Activated effector memory CD4-positive, alpha-beta T cell treated with Interleukin-2 at 50 U/mL for 16 hours (primary cell): ENCODE data around the gene ATN1.

Experiments used
- DNase-seq: peaks from one replicate; pipeline ENCODE4 v3.0.0-alpha.2; 2020

Gene ATN1

DNA sequence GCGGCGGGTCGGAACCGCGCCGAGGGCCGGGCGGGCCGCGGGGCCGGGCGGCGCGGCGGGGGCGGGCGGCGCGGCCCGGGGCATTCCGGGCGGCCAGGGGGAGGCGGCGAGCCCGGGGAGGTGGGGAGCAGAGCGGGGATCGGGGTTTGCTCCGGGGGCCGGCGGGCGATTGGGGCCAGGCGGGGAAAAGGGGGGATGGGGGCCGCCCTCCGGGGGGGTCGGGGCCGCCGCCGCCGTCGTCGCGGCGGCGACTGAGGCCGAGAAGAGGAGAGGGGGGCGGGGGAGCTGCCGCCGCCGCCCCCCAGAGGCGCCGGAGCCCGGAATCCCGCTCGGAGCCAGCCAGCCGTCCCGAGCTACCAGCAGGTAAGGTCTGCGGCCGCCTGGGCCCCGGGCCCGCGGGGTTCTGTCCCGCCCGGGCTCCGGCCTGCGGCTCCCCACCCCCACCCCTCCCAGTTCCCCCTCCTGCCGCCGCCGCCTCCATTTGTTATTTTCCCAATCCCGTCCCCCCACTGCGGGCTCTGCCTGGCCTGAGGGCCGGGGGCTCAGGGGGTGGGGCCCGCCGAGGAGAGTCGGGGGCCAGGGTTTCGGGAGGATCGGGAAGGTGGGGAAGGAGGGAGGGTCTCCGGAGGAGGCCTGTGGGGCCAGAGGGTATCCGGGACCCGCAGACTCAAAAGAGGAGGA is 403 bp downstream of the ATN1 start:
- no peak for DNase-seq

DNA sequence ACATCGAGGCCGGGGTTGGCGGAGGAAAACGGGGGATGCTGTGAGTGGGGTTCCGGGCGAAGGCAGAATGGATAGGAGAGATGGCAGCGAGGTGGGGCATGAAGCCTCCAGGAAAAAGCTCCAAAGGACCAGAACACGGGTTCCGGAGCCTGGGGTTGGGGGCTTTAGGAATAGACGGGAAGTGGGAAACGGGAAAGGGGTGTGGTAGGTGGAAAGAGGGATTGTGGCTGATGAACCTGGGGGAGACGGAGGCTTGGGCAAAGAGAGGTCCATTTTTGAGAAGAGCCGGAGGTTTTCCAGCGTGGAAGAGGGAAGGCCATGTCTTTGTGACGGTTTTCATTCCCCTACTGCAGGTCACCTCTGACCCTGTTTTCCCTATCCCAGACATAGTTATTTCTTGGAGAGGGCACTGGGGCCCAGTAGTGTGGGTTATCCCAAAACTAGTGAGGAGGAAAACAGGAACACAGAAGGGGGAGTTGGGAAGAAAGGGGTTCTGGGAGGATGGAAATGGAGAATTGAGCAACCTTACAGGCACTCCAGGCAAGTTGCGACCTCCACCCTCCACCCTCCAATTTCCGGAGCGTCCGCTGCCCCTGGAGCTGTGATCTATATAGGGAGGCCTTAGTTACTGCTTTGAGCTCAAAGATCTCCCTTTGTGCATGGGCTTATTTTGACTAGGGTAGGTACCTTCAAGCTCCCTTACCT is 1.1 kb downstream of the ATN1 start:
- DNase-seq: no peak

DNA sequence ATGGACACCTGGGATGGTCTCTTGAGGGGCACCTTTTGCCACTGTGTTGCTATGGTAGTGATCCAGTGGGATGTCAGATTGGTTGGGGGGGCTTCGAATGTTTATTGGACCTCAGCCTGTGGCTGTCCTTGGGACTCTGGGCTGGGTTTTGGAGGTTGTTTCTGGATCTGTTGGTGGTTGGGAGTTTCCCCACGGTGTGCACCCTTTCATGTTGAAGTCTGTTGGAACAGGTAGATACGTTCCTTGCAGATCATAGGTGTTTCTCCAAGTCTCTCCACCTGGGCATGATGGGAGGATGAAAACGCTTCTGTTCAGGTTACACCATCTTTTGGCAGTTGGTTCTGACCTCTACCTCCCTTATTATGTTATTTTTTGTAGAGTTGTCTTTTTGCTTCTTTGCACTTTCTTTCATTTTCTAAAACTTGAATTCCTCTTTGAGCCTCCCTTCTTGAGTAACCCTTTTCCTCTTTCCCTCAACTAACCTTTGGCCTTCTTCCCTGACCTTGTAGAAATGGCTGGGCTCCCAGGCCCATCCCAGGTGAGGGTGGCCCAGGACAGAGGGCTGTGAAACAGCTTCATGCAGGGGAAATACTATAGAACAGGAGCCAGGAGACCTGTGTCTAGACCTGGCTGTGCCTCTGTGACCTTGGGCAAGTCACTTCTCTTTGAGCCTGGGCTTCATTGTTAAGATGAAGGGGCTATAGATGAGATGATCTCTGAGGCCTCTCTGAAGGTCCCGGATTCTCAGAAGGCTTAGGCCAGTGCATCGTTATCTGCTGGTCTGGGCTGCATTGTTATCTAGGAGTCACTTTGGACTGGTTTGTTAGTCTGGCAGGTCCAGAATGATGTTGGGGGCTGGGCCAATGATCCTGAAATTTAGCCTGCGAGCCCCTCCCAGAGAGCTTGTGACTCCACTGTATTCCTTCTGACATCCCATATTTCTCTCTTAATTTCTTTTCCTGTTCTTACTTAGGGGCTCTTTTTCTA is 2.0 kb downstream of the ATN1 start:
- DNase-seq: no peak

DNA sequence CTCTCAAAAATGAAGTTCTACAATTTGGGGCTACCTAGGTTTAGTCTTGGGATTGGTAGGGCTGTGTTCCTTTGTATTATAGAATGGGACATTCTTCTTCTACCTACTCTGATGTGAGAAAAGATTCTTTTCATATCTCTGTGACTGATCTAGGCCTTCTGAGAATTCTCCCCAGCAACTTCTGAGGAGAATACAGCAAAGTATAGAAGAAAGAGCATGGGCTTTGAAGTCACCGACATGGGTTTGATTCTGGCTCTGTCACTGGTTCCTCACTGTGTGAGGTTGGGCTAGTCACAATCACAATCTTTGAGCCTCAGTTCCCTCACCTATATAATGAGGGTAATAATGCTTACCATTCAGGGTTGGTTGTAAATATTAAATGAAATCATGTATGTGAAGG is 5.0 kb downstream of the ATN1 start:
- DNase-seq: no peak

DNA sequence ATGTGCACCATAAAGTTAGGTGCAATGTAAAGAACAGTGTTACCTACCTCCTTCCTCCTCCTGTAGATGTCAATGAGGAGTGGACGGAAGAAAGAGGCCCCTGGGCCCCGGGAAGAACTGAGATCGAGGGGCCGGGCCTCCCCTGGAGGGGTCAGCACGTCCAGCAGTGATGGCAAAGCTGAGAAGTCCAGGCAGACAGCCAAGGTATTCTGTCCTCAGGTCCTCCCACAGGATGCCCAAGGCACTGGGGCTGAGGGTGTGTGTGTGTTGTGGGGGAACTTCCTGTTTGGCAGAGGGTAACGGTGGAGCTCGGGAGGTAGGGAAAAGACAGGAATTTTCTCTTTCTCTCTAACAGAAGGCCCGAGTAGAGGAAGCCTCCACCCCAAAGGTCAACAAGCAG is 6.4 kb downstream of the ATN1 start:
- no peak for DNase-seq

DNA sequence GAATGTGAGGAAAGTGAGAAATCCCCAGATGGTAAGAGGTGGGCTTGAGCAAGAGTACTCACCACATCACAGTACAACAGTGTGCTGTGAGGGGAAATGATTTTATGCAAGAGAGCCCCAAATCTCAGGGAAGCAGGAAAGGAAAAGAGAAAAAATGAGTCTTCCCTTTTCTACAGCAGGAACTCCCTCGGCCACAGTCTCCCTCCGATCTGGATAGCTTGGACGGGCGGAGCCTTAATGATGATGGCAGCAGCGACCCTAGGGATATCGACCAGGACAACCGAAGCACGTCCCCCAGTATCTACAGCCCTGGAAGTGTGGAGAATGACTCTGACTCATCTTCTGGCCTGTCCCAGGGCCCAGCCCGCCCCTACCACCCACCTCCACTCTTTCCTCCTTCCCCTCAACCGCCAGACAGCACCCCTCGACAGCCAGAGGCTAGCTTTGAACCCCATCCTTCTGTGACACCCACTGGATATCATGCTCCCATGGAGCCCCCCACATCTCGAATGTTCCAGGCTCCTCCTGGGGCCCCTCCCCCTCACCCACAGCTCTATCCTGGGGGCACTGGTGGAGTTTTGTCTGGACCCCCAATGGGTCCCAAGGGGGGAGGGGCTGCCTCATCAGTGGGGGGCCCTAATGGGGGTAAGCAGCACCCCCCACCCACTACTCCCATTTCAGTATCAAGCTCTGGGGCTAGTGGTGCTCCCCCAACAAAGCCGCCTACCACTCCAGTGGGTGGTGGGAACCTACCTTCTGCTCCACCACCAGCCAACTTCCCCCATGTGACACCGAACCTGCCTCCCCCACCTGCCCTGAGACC is 7.8 kb downstream of the ATN1 start:
- no peak for DNase-seq

DNA sequence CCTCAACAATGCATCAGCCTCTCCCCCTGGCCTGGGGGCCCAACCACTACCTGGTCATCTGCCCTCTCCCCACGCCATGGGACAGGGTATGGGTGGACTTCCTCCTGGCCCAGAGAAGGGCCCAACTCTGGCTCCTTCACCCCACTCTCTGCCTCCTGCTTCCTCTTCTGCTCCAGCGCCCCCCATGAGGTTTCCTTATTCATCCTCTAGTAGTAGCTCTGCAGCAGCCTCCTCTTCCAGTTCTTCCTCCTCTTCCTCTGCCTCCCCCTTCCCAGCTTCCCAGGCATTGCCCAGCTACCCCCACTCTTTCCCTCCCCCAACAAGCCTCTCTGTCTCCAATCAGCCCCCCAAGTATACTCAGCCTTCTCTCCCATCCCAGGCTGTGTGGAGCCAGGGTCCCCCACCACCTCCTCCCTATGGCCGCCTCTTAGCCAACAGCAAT is 8.5 kb downstream of the ATN1 start:
- no peak for DNase-seq

DNA sequence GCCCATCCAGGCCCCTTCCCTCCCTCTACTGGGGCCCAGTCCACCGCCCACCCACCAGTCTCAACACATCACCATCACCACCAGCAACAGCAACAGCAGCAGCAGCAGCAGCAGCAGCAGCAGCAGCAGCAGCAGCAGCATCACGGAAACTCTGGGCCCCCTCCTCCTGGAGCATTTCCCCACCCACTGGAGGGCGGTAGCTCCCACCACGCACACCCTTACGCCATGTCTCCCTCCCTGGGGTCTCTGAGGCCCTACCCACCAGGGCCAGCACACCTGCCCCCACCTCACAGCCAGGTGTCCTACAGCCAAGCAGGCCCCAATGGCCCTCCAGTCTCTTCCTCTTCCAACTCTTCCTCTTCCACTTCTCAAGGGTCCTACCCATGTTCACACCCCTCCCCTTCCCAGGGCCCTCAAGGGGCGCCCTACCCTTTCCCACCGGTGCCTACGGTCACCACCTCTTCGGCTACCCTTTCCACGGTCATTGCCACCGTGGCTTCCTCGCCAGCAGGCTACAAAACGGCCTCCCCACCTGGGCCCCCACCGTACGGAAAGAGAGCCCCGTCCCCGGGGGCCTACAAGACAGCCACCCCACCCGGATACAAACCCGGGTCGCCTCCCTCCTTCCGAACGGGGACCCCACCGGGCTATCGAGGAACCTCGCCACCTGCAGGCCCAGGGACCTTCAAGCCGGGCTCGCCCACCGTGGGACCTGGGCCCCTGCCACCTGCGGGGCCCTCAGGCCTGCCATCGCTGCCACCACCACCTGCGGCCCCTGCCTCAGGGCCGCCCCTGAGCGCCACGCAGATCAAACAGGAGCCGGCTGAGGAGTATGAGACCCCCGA is 9.1 kb downstream of the ATN1 start:
- DNase-seq: no peak

DNA sequence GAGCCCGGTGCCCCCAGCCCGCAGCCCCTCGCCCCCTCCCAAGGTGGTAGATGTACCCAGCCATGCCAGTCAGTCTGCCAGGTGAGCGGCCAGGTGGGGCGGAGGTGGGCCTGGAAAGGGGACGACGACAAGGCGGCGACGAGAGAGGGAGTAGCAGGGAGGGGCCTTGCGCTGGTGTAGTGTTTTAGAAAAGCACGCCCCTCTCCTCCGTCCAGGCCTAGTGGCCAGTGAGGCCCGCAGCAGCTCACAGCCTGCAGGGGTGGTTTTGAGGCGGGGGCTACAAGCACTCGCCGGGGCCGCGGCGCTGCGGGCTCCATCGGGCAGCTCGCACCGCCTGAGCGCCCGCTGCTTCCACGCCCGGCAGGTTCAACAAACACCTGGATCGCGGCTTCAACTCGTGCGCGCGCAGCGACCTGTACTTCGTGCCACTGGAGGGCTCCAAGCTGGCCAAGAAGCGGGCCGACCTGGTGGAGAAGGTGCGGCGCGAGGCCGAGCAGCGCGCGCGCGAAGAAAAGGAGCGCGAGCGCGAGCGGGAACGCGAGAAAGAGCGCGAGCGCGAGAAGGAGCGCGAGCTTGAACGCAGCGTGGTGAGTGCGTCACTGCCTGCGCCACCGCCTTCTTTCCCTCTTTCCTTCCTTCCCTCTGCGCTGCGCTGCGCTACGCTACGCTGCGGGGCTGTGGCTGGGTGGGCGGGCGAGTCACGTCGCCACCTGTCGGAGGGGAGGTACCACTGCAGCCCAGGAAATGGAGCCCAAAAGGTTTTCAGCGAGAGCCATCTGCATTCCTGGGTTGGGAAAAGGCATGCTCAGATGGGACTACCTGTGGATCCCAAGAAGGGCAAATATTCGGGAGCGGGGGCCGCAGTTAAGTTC is 10.0 kb downstream of the ATN1 start:
- DNase-seq: peak; percentile 89

DNA sequence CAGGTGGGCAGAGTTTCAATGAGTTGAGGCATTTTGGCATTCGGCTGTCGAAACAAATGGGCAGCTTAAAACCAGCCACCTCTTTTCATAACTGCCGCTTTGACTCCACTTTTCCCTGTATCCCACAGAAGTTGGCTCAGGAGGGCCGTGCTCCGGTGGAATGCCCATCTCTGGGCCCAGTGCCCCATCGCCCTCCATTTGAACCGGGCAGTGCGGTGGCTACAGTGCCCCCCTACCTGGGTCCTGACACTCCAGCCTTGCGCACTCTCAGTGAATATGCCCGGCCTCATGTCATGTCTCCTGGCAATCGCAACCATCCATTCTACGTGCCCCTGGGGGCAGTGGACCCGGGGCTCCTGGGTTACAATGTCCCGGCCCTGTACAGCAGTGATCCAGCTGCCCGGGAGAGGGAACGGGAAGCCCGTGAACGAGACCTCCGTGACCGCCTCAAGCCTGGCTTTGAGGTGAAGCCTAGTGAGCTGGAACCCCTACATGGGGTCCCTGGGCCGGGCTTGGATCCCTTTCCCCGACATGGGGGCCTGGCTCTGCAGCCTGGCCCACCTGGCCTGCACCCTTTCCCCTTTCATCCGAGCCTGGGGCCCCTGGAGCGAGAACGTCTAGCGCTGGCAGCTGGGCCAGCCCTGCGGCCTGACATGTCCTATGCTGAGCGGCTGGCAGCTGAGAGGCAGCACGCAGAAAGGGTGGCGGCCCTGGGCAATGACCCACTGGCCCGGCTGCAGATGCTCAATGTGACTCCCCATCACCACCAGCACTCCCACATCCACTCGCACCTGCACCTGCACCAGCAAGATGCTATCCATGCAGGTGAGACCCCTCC is 10.8 kb downstream of the ATN1 start:
- DNase-seq: no peak

DNA sequence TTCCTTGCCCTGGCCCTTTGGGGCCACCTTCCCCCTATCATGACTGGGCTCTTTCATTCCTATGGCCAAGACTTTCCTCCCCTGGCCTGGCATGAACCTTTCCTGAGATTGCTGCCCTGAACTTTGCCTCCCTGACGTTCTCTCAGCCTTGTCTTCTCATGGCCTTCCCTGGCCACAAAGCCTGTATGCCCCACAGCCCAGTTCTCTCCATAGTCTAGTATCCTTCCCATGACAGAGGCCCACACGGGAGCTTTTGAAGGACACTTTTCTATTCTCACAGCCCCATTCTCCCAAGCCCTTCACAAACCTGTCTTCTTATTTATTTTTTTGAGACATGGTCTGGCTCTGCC is 11.4 kb downstream of the ATN1 start:
- DNase-seq: no peak

DNA sequence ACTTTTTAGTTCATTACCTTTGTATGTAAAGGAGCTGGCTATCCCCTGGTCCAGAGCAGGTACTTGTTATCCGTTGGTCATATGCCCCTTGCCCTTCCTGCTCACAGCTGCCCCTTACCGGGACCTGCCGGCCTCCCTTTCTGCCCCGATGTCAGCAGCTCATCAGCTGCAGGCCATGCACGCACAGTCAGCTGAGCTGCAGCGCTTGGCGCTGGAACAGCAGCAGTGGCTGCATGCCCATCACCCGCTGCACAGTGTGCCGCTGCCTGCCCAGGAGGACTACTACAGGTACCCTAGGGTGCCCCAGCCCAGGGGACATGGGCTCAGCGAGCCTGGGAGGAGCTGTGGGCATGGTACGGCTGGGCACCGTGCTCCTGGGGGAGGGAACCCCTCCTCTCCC is 13.5 kb downstream of the ATN1 start:
- DNase-seq: no peak

DNA sequence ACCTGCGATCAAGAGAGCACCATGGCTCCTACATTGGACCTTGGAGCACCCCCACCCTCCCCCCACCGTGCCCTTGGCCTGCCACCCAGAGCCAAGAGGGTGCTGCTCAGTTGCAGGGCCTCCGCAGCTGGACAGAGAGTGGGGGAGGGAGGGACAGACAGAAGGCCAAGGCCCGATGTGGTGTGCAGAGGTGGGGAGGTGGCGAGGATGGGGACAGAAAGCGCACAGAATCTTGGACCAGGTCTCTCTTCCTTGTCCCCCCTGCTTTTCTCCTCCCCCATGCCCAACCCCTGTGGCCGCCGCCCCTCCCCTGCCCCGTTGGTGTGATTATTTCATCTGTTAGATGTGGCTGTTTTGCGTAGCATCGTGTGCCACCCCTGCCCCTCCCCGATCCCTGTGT is 14.0 kb downstream of the ATN1 start:
- DNase-seq: no peak

DNA sequence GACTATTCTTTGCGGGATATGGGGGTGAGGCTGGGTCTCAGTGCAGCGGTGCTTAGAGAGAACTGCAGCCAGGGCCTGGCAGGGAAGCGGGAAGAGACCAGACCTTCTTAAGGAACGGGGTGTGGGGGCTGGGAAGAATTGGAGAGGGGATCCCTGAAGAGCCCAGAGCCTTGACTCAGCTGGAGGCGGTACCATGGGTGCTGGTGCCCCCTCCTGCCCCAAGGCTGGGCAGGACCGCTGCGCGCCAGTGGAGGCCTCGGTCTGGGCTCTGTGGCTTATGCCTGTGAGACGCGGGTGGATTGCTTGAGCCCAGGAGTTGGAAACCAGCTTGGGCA is 14.5 kb downstream of the ATN1 start:
- no peak for DNase-seq

DNA sequence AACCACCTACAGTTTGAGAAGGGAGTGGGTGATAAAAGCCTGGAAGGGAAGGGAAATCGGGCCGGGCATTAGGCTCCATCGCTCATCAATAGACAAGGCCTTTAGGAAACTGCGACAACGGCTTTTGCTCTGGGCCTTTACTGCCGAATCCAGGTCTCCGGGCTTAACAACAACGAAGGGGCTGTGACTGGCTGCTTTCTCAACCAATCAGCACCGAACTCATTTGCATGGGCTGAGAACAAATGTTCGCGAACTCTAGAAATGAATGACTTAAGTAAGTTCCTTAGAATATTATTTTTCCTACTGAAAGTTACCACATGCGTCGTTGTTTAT is 15.6 kb downstream of the ATN1 start:
- peak; percentile 67 for DNase-seq

DNA sequence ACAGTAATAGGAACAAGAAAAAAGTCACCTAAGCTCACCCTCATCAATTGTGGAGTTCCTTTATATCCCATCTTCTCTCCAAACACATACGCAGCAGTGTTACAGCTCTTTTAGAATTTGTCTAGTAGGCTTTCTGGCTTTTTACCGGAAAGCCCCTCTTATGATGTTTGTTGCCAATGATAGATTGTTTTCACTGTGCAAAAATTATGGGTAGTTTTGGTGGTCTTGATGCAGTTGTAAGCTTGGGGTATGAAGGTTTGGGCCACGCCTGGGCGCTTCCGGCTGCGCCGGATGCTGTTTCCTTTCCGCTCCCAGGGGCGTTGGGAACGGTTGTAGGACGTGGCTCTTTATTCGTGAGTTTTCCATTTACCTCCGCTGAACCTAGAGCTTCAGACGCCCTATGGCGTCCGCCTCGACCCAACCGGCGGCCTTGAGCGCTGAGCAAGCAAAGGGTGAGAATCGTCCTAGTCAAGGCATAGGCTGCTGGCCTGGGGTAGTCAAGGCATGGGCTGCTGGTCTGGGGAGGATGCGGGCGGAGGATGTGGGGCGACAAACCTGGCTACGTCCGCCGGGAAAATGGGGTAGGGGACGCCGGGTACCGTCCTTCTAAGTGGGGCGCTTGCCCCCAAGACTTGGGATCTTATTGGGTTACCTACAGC is 16.1 kb downstream of the ATN1 start, which contains the start of the genes C12orf57 and RNU7-1:
C12orf57 (plus strand) TSS at position 301 of the 659 bp plus-strand sequence; CDS start at position 401, 100 bp downstream.
RNU7-1 (plus strand) TSS at position 95 of the 659 bp plus-strand sequence.
- DNase-seq: peak; percentile 55

DNA sequence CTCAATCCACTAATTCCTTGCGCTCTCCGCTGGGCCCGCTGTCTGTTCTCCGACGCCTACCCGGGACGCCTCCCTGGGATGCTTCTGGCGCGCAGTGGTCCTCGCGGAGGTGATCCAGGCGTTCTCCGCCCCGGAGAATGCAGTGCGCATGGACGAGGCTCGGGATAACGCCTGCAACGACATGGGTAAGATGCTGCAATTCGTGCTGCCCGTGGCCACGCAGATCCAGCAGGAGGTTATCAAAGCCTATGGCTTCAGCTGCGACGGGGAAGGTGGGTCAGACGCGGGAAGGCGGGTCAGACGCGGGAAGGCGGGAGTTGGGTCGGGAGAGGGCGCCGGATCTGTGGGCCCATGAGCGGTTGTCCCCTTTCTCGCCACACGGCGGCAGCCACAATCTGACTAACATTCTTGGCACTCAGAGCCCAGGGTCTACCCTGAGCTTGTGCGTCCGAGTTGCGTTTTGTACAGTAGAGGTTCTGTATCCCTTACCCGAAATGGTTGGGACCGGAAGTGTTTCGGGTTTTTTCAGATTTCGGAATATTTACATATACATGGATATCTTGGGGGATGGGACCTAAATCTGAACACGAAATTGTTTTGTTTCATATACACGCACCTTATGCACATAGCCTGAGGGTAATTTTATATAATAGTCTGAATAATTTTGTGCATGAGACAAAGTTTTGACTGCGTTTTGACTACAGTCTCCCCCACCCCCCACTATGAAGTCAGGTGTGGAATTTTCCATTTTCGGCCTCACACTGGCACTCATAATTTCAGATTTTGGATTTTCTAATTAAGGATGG is 16.8 kb downstream of the ATN1 start:
- DNase-seq: peak; percentile 79

DNA sequence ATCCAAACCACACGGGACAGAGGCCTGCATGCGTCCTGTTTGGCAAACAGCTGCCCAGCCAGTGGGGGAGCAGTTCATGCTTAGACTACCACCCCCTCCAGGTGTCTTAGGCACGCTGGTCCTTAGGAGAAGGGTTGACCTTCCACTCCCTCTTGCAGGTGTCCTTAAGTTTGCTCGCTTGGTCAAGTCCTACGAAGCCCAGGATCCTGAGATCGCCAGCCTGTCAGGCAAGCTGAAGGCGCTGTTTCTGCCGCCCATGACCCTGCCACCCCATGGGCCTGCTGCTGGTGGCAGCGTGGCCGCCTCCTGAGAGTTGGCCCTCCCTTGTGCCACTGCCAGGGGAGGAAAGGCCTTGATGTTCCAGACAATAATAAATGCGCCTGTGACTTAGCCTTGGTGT is 17.9 kb downstream of the ATN1 start:
- no peak for DNase-seq
